Keratinocyte (primary cell): ENCODE data around the gene LVRN.

Experiments
- EZH2 ChIP-seq: IDR thresholded peaks from one replicate; pipeline ENCODE4 v1.6.1; 2012; ENCODE audit warnings: inconsistent platforms, mild to moderate bottlenecking, low read length, moderate library complexity
- TF ChIP-seq, protein P1 (sequence below), 3 experiments: IDR thresholded peaks in 1 of 3; conservative IDR thresholded peaks in 1 of 3; optimal IDR thresholded peaks in 1 of 3; 2 replicates in 2 of 3; 3 replicates in 1 of 3; pipeline versions ENCODE3 to v1.5.1; 2011; ENCODE audit warnings: low read length in 3 of 3, mild to moderate bottlenecking in 3 of 3, moderate library complexity in 2 of 3, control low read depth in 1 of 3, inconsistent platforms in 1 of 3; ENCODE audit not compliant: insufficient read depth in 2 of 3; ENCODE audit errors: extremely low read depth in 1 of 3

GRCh38 chr5:116002116-116002906 is 40.0 kb downstream of the LVRN start:
- TF ChIP-seq, protein P1, sequence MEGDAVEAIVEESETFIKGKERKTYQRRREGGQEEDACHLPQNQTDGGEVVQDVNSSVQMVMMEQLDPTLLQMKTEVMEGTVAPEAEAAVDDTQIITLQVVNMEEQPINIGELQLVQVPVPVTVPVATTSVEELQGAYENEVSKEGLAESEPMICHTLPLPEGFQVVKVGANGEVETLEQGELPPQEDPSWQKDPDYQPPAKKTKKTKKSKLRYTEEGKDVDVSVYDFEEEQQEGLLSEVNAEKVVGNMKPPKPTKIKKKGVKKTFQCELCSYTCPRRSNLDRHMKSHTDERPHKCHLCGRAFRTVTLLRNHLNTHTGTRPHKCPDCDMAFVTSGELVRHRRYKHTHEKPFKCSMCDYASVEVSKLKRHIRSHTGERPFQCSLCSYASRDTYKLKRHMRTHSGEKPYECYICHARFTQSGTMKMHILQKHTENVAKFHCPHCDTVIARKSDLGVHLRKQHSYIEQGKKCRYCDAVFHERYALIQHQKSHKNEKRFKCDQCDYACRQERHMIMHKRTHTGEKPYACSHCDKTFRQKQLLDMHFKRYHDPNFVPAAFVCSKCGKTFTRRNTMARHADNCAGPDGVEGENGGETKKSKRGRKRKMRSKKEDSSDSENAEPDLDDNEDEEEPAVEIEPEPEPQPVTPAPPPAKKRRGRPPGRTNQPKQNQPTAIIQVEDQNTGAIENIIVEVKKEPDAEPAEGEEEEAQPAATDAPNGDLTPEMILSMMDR (optimal IDR thresholded peaks at IDR 0.05 in 1 of 3, IDR thresholded peaks at IDR 0.05 in 1 of 3, conservative IDR thresholded peaks at IDR 0.05 in 1 of 3; ENCODE audit: extremely low read depth in 1 of 3, insufficient read depth in 2 of 3, low read length in 3 of 3), result no peak
- no peak for TF ChIP-seq EZH2
